Vagina (tissue), 2 donors: ENCODE results near the gene STAT6.

Experiments used
- CTCF ChIP-seq, 3 experiments: fragments of 450-650 bp in 2 of 3; fragments of 200-600 bp in 1 of 3; sonication (generic) in 1 of 3; IDR thresholded peaks; one replicate each; pipeline ENCODE4 v1.5.1; 2017 to 2019; ENCODE audit warnings: antibody characterized with exemption in 3 of 3, mild to moderate bottlenecking in 2 of 3, moderate library complexity in 2 of 3
- POLR2A ChIP-seq, 2 donors: fragments of 450-650 bp; IDR thresholded peaks; one replicate each; pipeline ENCODE4 v1.6.1; 2017; ENCODE audit warnings: antibody characterized with exemption in 2 of 2, mild to moderate bottlenecking in 2 of 2, moderate library complexity in 2 of 2

- no peak for TF ChIP-seq POLR2A (IDR thresholded peaks at IDR 0.05)
- no peak for TF ChIP-seq CTCF (IDR thresholded peaks at IDR 0.05)
These were observed 19.3 kb downstream of the STAT6 start for GRCh38 chr12:57091638-57092528.
